PC-3 (cell line): Measurements from ENCODE around the gene MED13L.

Source experiments
- CTCF ChIP-seq: fragments of 300-600 bp; sonication (generic); conservative IDR thresholded peaks from 2 replicates; pipeline ENCODE4 v1.5.1; 2017; ENCODE audit warnings: antibody characterized with exemption, low read depth, mild to moderate bottlenecking, low read length
- EZH2 ChIP-seq: fragments of 300-600 bp; sonication (generic); IDR thresholded peaks from one replicate; pipeline ENCODE4 v1.6.1; 2017; ENCODE audit warnings: antibody characterized with exemption, mild to moderate bottlenecking, low read length; ENCODE audit not compliant: unreplicated experiment

GRCh38 chr12:116069943-116070342 lies 207.6 kb downstream of the MED13L start:
- TF ChIP-seq CTCF (no peak), EZH2 (no peak)
